Stimulated activated CD8-positive, alpha-beta memory T cell treated with anti-CD3 and anti-CD28 coated beads, Interleukin-2, amount 100 ng/mL, for 48 hours (primary cell): ENCODE data around the gene TBL2.
"Not testable (repeated sequence)": the region's sequence is repeated elsewhere in the genome, so short reads cannot be mapped to it uniquely, and the experiment has no call there.

Experiments used
- DNase-seq, 2 donors: peaks; one replicate each; pipeline ENCODE4 v3.0.0-alpha.2; 2020; ENCODE audit warnings: low read depth in 2 of 2

Gene TBL2

DNA sequence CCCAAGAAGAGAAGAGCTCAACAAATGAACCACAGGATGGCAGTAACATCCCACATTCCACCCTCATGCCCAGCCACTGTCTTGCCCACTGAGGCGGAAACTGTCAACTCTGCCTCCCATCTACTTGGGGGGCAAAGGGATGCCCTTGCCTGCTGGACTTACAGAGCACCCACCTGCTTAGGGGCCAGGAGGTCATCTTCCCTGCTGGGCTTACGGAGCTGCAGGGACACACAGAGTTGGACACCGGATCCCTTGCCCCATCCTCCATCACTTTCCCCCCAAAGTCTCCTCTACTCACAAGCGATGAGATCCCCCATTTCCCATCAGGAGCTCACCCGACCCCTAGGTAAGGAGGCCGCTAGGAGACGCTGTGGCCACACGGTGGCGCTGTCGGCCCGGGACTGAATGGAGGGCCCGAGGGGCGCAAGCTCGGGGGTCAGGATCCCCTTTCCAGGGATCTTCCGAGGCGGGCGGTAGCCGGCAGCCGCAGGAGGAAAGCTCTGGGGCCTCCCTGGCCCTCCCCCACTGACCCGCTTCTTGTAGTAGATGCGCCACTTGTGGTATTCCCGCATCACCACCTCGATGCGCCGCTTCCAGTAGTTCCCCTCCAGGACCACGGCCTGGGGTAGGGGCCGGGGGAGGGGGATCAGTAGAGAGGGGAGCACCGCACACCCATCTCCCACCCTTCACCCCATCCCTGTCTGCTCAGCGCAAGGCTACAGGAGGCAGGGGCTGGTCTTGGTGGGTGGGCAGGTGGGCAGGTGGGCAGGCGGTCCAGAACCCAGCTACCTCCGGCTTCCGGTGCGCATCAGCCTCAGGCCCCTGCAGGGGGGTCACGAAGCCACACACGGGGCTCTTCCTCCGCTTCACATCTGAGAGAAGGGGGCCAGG, 28.7 kb upstream of the TBL2 start:
- peak; percentile 54 to 60 for DNase-seq

GRCh38 chr7:73605601-73606220, 27.3 kb upstream of the TBL2 start:
- DNase-seq, result no peak

- no peak for DNase-seq
These were observed 24.6 kb upstream of the TBL2 start for GRCh38 chr7:73602721-73603651.

GRCh38 chr7:73599916-73600315, 21.5 kb upstream of the TBL2 start:
- DNase-seq, result no peak

GRCh38 chr7:73599151-73599882, 20.9 kb upstream of the TBL2 start:
- DNase-seq, result no peak

GRCh38 chr7:73597978-73598782, 19.8 kb upstream of the TBL2 start:
- DNase-seq, result no peak

- DNase-seq, result no peak
These were observed 18.0 kb upstream of the TBL2 start for GRCh38 chr7:73596191-73597065.

DNA sequence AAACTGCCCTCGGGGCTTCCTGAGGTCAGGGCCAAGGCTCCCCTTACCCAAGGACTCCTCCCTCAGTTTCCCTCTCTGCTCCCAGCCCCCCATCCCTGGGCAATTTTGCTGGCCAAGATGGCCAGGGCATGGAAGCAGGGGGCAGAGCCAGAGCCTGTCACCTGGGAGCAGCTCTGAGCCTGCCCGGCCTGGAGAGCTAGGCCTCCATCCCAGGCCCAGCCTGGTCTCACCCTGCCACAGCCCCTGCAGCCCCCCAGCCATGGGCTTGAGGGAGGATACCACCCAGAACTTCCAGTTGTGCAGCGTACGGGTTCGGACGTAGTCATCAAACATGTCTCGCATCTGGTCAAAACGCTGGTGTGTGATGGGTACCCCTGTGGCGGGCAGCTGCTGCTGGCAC, 17.0 kb upstream of the TBL2 start:
- DNase-seq, result no peak

GRCh38 chr7:73593207-73594045, 15.0 kb upstream of the TBL2 start:
- DNase-seq, result no peak

- DNase-seq, result no peak
These were observed 8.5 kb upstream of the TBL2 start for GRCh38 chr7:73586911-73587310.

DNA sequence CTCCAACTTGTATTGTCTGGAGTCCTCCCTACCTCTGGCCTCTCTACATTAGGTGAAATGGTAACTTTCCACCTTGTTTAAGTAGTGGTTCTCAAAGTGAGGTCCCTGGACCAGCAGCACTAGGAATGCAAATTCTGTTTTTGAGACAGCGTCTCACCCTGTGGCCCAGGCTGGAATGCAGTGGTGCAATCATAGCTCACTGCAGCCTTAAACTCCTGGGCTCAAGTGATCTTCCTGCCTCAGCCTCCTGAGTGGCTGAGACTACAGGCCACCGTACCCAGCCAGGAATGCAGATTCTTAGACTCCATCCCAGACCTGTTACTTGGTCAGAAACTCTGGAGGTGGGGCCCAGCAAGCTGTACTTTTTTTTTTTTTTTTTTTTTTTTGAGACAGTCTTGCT, 6.8 kb upstream of the TBL2 start:
- no peak for DNase-seq

- DNase-seq, result no peak
These were observed 4.4 kb upstream of the TBL2 start for GRCh38 chr7:73582664-73583202.

DNA sequence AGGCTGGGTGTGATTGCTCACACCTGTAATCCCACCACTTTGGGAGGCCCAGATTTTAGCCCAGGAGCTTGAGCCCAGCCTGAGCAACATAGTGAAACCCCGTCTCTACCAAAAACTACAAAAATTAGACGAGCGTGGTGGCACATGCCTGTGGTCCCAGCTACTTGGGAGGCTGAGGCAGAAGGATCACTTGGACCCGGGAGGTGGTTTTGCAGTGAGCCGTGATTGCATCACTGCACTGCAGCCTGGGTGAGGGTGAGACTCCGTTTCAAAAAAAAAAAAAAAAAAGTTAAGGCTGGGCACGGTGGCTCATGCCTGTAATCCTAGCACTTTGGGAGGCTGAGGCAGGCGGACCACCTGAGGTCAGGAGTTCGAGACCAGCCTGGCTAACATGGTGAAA, 2.6 kb upstream of the TBL2 start:
- not testable (repeated sequence) for DNase-seq

DNA sequence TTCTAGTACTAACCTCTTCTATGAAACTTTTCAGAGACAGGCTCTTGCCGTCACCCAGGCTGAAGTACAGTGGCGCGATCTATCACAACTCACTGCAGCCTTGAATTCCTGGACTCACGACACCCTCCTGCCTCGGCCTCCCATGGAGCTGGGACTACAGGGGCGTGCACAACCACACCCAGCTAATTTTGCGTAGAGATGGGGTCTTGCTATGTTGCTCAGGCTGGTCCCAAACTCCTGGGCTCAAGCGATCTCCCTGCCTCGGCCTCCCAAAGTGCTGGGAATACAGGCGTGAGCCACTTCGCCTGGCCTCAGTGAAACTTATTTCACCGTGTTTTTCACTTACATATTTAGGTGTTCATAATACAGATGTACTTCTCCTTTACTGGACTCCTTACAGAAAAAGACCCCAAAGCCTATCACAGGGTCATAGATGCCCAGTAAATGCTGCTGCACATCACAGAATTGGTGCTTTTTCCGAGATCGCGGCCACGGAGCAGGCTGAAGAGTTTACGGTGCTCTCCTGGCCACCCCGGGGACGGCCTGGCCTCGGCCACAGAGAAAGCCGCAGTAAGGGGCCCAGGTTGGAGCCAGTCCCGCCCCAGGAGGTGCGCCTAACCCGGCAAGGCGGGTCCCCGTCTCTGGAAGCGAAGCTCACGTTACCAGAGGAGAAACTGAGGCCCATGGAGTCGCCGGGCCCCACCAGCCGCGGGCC, 595 bp downstream of the TBL2 start:
- no peak for DNase-seq

DNA sequence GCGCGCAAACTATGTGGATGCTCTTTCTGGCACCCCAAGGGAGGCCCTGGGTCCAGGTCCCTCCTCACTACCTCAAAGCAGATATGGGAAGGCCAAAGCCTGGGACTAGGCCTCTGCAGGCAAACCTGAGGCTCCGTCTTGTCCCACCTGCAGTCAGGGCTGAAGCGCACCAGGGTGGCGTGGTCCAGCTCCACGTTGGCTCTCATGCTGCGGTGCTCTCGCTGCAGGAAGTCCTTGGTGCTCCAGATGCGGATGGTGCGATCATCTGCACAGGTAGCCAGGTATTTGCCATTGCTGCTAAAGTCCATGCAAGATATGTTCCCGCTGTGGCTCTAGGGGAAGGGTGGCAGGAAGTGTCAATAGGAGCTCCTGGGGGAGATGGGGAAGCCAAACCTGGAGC, 4.6 kb downstream of the TBL2 start:
- no peak for DNase-seq

- no peak for DNase-seq
These were observed 5.1 kb downstream of the TBL2 start for GRCh38 chr7:73573276-73573675.

- DNase-seq, result no peak
These were observed 5.6 kb downstream of the TBL2 start for GRCh38 chr7:73572767-73573186.

- DNase-seq, result no peak
These were observed 7.4 kb downstream of the TBL2 start for GRCh38 chr7:73570977-73571376.
